ENCODE measurements around the gene DIS3L2.
"Not testable (repeated sequence)": the region's sequence is repeated elsewhere in the genome, so short reads cannot be mapped to it uniquely, and the experiment has no call there.

Gene DIS3L2

DNA sequence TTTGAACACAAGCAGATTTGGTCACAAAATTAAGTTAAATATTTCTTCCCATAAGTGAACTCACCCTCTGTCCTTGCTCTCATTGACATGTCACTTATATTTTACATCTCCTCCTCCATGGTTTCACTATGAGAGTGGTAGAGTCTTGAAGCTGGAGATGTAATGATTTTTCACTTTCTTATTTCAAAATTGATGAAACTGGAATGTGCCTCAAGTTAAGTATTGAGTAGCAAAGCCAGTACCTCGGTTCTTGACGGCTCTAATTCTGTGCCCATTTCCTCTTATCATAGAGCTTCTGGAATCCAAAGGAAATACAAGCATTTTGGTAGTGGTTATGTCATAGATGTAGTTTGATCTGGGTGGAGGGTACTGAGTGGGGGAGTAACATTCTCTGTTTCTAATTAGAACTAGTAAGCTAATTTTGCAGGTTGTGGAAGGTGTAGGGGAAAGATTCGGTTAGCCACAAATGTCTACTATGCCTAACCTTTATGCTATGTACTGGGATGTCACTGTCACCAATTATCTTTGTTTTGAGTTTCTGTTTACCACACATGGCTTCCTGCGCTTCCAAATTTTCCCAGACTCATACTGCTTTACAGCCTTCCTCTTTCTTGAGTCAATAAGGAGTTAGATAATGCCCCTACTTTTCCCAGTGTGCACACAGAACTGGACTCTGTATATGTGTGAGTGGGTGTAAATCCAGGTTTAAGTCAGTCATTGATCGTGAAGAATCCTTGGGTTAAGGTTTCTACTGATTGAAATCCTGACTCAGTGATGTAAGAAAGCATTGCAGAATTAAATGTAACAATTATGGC, 96.8 kb downstream of the DIS3L2 start:
- DNase-seq (ENCODE audit: low spot score): no peak

DNA sequence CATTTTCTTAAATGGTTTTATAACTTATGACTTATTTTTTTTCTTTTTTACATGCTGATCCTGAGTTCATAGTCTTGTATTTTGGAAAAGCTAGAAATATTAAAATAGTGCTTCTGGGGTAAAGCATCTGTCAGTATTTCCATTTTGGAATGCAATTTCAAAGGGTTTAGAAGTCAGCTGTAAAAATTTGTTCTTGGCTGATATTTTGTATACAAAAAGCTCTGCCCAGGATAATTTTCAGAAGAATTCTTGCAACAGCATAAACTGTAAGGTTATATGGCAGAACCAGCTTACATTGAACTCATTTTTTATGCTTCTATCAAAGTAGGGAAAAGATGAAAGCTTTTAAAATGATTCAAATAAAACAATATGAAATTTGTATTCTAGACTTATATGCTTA, 97.4 kb downstream of the DIS3L2 start:
- DNase-seq (ENCODE audit: low spot score): no peak

DNA sequence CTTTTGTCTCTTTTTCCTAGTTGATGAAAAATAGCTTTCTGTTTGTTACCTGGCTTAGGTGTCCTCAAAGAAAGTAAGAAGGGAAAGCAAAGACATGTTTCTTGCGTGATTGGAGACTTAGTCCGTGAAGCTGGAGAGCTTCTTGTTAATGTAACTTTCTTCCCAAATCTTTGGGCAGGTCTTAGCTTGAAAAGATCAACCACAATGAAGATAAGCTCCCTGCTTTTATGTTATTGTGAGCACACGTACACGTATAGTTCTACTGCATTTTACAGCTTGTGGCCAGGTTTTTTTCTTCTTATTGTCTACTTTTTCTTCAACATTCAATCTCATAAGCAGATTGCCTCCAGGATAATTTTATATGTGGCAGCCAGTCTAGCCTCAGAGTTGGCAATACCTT, 99.8 kb downstream of the DIS3L2 start:
- DNase-seq (ENCODE audit: low spot score): no peak

DNA sequence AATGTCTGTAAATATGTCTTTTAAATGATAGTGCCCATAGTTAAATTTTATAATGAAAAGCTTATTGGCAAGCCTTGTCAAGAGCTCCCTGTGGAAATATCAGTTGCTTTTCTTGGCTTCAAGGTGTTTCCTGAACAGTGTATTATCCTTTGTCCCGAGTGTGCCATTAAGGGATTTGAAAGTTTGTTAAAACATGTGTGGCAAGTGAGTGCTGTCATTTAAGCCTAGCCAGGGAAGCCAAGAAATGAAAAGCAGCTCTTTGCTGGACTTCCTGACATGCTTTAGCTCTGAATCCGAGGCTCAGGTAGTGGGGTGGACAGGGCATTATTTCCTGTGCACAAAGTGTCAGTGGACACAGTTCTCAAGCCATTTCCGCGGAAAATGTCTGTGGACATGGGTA, 111.5 kb downstream of the DIS3L2 start:
- no peak for DNase-seq (ENCODE audit: low spot score)

DNA sequence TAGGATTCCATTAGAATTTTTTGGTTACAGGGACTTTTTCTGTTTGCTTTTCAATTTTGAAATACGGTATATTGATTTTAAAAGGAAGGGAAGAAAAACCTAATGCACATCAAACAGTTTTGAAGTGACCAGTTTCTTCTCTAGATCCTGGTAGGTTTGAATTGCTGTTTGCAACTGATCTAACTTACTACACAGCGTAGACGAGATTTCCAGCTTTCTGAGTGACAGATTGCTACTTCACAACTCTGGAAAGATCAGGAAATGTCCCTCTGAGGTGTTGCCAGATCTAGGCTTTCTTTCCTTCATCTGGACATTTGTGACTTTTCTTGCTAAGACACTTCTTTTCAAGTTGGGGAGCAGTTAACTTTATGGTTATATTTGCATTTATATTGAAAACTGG, 112.2 kb downstream of the DIS3L2 start:
- no peak for DNase-seq (ENCODE audit: low spot score)

DNA sequence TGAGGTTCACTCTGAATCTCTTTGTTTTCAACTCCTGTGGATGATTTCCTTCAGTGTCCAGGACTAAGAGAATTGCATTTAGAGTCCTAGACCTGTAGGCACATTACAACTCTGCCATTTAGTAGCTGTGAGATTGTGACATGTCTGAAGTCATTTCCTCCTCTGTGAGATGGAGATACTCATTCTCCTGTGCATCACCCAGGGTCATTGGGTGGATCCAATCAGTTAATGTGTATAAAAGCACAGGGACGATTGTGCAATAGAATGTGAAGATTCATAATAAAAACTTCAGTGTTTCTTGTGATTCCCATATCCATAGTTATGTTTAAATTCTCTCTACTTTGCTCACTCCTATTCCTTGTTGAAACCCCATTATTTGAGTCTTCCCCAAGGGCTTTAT, 113.6 kb downstream of the DIS3L2 start:
- no peak for DNase-seq (ENCODE audit: low spot score)

DNA sequence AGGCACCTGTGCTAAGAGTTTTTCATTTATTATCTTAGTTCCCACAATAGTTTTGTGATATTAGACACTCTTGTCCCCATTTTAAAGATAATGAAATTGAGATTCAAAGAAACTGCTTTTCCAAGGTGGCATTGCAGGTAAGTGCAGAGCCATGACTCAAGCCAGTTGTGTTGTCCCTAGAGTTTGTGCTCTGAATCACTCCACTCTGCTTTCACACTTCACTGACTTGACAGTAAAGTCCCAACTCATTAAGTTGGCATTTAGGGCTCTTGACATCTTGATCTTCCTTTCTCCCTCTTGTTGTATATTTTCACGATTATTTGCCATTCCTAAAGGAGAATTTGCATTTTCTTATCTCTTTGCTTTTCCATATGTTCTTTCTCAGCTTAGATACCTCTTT, 114.3 kb downstream of the DIS3L2 start:
- no peak for DNase-seq (ENCODE audit: low spot score)

DNA sequence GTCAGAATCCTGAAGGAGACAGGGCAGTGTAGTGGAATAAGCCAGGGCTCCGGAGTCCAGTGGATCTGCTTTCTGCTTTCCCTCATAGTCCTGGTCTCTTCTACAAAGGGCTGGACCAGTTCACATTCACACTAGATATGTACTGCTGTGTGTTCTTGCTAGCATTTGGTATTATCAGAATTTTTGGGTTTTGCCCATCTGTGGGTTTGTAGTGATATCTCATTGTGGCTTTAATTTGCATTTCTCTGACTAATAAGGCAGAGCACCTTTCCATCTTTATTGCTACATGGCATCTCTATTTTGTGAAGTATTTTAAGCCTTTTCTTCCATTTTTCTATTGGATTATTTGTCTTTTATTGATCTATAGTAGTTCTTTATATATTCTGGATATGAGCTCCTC, 114.8 kb downstream of the DIS3L2 start:
- DNase-seq (ENCODE audit: low spot score): no peak

DNA sequence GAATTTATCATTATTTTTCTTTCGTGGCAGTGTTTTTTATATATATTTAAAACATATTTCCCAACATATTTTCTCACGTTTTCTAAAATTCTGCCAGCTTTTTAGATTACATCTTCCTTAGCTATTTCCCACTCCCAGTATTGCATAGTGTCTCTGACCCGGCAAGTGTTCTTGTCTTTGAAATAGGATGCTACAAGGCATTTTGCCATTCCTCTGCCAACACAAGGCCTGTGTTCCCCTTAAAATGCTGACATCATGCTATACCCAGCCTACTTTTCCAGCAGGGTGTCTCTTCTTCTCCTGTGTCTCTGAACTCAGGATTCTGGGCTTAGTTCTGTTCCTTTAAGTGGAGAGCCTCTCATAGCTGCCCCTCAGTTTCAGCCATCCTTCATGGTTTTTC, 115.2 kb downstream of the DIS3L2 start:
- DNase-seq (ENCODE audit: low spot score): no peak

DNA sequence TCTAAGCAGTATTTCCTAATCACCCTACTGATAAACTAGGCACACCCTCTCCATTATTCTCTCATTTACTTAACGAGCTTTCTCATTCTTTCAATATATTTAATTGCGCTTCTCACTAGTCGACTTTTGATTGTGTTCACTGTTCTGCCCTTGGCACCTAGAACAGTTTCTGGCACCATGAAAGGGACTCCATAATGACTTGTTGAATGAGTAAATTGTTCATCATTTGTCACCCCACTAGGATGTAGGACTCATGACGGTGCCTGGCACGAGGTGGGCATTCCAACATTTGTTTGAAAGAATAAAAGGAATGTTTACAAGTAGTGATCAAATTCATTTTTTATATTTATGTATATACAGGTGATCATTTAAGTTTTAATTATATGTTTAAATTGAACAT, 123.7 kb downstream of the DIS3L2 start:
- no peak for DNase-seq (ENCODE audit: low spot score)

DNA sequence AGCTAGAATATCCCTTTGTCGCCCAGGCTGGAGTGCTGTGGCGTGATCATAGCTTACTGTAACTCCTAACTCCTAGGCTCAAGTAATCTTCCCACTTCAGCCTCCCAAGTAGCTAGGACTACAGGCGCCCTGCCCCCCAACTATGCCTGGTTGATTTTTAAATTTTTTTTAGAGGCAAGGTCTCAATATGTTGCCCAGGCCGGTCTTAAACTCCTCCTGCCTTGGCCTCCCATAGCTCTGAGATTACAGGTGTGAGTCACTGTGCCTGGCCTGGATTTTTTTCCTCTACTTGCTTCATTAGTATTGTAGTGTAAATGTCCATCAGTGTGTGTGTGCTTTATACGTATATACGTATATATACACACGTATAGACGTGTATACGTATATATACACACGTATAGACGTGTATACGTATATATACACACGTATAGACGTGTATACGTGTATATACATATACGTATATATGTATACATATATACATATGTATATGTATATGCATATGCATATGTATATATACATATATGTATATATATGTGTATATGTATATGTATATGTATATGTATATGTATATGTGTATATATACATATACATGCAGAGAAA, 124.4 kb downstream of the DIS3L2 start:
- DNase-seq (ENCODE audit: low spot score): no peak

DNA sequence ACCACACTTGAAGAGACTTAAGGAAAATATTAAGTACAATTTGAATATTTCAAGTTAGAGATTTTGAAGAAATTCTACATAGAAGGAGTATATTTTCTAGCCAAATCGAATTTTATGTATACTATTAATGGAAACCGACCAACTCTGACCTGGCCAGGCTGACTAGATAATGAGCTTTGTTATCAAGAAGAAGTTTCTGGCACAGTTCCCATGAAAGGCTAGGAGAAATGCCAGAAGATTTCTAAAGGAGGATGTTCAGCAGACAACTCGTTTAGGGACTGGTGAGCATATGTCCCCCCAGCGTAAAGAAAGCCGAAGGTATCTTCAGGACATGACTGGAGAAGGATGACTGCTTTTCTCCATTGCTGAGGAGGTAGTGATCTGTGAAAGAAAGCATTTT, 127.3 kb downstream of the DIS3L2 start:
- no peak for DNase-seq (ENCODE audit: low spot score)

DNA sequence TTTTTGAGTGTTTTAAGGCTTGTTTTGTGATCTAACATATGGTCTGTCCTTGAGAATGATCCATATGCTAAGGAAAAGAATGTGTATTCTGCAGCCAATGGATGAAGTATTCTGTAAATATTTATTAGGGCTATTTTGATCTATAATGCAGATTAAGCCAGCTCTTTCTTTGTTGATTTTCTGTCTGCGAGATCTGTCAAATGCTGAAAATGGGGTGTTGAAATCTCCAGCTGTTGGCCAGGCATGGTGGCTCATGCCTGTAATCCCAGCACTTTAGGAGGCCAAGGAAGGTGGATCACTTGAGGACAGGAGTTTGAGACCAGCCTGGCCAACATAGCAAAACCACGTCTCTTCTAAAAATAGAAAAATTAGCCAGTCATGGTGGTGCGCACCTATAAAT, 132.7 kb downstream of the DIS3L2 start:
- no peak for DNase-seq (ENCODE audit: low spot score)

DNA sequence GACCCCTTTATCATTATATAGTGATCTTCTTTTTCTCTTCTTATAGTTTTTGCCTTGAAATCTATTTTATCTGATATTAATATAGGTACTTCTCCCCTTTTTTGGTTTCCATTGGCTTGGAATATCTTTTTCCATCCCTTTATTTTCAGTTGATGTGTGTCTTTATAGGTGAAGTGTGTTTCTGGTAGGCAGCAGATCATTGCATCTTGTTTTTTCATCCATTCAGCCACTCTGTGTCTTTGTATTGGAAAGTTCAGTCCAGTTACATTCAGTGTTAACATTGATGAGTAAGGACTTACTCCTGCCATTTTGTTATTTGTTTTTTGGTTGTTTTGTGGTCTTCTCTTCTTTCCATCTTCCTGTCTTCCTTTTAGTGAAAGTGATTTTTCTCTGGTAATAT, 133.4 kb downstream of the DIS3L2 start:
- DNase-seq (ENCODE audit: low spot score): no peak

DNA sequence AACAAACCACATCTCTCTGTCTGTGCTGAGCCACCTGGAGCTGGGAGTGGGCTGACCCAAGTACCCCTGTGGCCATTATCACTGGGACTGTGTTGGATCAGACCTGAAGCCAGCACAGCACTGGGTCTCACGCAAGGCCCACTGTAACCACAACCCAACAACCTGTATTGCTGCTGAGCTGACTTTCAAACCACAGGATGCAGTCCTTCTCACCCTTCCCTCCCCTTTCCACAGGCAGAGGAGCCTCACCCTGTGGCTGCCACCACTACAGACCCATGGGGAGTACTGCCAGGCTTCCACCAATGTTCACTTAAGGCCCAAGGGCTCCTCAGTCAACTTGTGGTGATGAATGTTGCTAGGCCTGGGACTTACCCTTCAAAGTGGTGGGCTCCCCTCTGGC, 135.7 kb downstream of the DIS3L2 start:
- DNase-seq (ENCODE audit: low spot score): no peak

DNA sequence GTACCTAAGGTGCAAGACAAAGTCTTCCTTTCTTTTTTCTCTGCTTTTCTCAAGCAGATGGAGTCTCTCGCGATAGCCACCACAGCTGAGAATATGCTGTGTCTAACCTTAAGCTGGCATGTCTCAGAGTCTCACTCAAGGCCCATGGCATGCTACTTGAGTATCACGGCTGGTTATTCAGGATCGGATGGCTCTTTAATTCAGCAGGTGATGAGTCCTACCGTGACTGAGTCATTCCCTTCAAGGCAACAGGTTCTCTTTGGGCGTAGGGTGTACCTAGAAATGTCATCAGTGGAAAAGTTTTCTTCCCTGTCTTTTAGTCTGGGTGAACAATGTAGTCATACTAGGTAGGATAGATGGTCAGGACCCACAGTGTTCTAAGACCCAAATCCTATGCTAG, 136.2 kb downstream of the DIS3L2 start:
- no peak for DNase-seq (ENCODE audit: low spot score)

DNA sequence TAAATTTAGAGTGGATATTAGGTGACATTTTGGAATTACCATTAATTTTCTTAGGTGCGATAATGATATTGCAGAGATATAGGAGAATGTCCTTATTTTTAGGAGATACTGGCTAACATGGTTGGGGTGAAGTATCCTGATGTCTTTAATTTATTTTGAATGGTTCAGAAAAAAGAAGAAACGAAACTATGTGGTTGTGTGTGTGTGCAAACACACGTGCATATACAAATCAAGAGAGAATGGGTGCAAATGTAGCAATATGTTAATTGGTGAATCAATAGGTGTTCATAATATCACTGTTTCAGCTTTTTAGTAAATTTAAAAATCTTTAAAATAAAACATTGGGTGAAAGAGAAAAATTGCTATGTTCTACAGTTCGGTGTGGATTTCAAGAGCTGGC, 140.9 kb downstream of the DIS3L2 start:
- DNase-seq (ENCODE audit: low spot score): no peak

DNA sequence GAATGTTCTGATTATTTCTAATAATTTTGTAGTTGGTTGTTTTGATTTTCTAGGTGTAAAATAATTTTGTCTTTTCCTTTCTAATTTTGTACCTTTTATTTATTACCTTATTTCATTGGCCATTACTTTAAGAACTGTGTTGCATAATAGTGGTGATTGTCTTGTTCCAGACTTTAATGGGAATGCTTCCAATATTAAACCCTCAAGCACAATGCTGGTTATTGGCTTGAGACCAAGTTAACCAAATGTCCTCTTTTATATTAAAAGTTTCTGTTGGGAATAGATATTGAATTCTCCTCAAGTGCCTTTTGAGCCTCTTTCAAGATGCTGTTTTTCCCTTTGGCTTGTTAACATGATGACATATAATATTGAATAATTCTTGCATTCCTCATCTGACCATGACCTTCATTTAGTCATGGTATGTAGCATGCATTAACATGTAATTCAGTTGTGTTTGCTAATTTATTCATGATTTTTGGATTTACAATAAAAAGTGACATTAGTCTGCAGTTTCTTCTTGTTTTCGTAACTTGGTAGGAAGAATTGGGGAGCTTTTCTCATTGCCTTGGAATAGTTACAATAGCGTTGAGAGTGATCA, 141.7 kb downstream of the DIS3L2 start:
- DNase-seq (ENCODE audit: low spot score): no peak

DNA sequence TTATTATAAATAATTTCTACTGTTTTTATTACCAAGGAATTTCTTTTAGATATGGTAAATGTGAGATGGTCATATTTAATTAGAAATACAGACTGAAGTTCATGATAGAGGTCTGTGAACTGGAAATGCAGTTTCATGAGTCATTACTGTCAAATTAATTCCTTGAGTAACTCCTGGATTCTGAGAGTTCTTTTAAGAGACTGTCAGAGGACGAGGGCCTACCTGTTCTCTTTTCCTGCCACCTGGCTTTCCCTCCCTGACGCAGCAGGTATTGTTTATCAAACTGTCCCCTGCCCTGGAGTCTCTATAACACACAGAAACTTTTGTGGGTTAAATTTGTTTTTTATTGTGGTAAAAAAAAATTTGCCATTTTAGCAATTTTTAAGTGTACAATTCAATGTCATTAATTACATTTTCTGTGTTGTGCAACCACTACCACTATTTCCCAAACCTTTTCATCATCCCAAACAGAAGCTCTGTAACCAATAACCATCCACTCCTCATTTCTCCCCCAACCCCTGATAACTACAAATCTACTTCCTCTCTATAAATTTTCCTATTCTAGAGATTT, 142.6 kb downstream of the DIS3L2 start:
- no peak for DNase-seq (ENCODE audit: low spot score)

DNA sequence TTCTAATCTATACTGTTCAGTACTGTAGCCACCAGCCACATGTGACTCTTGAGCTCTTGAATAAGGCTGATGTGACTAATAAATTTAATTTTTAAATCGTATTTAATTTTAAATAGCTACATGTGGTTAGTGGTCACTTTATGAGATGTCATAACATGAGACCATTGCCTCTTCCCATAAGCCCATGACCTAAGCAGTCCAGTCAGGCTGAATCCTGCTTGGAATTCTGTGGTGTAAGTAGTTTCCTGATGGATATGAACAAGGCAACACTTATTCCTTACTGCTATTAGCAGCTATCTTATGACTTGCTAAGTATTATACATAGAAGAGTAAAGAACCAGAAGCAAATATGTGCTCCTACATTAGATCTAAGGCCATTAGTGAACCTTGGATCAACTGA, 150.0 kb downstream of the DIS3L2 start:
- no peak for DNase-seq (ENCODE audit: low spot score)

DNA sequence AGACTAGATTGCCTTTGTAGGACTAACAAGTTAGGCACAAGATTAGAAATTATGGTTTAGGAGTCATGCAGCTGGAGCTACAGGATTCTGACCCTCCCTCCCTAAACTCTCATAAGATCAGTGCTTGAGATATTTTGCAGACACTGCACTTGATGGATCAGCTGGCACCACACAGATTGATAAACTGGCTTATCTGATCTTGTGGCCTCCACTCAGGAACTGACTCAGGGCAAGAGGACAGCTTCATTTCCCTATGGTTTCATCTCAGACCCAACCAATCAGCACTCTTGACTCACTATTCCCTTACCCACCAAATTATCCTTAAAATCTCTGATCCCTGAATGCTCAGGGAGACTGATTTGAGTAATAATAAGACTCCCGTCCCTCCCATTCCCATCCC, 152.3 kb downstream of the DIS3L2 start:
- no peak for DNase-seq (ENCODE audit: low spot score)

DNA sequence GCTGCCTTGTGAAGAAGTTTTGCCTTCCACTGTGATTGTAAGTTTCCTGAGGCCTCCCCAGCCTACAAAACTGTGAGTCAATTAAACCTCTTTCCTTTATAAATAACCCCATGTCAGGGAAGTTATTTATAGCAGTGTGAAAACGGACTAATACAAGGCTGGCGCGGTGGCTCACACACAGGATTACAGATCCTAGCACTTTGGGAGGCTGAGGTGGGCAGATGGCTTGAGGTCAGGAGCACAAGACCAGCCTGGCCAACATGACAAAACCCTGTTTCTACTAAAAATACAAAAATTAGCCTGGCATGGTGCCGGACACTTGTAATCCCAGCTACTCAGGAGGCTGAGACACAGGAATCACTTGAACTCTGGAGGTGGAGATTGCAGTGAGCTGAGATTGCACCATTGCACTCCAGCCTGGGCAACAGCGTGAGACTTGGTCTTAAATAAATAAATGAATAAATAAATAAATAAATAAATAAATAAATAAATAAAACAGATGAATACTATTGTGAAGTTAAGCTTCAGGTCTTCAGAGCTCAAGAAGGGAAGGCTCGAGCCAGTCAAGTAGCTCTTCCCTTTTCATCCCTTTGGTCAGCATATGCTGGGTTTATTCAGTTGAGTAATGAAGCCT, 154.3 kb downstream of the DIS3L2 start:
- not testable (repeated sequence) for DNase-seq (ENCODE audit: low spot score)

DNA sequence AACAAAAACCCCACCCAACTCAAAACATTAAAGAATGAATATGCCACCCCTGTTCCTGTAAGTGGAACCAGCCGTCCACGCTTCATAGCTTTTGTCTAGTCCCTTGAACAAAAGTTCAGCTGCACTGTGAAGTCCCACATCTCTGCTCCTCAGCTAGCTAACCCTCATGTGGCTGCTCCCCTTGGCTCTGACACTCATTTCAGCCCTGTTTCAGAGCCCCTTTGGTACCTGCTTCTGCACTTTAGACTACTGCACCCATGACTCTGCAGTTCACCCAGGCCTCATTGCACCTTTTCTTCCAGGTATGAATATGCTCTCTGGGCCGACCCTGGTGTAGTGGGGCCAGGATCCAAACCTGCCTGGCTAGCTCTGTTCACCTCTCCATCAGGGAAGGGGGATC, 155.3 kb downstream of the DIS3L2 start:
- DNase-seq (ENCODE audit: low spot score): no peak

All from CD4-positive, alpha-beta T cell treated with Interleukin-15 for 4 hours (primary cell).